ENCODE results near the gene KCNIP4.

Gene KCNIP4

GRCh38 chr4:21177092-21177491 lies 771.5 kb downstream of the KCNIP4 start:
- no peaks in the 10 kb centered on the region for H3K4me1 Mint-ChIP-seq (ENCODE audit: low read depth)
- H3K4me3 Mint-ChIP-seq: no peak overlapping the region
- H3K36me3 Mint-ChIP-seq (ENCODE audit: low read depth): no peaks in the 10 kb centered on the region
- H3K27me3 Mint-ChIP-seq: no peaks in the 10 kb centered on the region
- H3K27ac Mint-ChIP-seq: no peak overlapping the region
- H3K9me3 Mint-ChIP-seq: peaks cover 6% of the 10 kb centered on the region

GRCh38 chr4:21167711-21168110 lies 780.9 kb downstream of the KCNIP4 start:
- no peak overlapping the region for H3K27ac Mint-ChIP-seq
- H3K9me3 Mint-ChIP-seq: no peaks in the 10 kb centered on the region
- no peak overlapping the region for H3K4me3 Mint-ChIP-seq
- H3K4me1 Mint-ChIP-seq (ENCODE audit: low read depth): no peaks in the 10 kb centered on the region
- no peaks in the 10 kb centered on the region for H3K27me3 Mint-ChIP-seq
- no peaks in the 10 kb centered on the region for H3K36me3 Mint-ChIP-seq (ENCODE audit: low read depth)

- no peak overlapping the region for H3K27ac Mint-ChIP-seq
- no peak overlapping the region for H3K4me3 Mint-ChIP-seq
- no peaks in the 10 kb centered on the region for H3K9me3 Mint-ChIP-seq
- no peaks in the 10 kb centered on the region for H3K36me3 Mint-ChIP-seq (ENCODE audit: low read depth)
- no peaks in the 10 kb centered on the region for H3K27me3 Mint-ChIP-seq
- H3K4me1 Mint-ChIP-seq (ENCODE audit: low read depth): no peaks in the 10 kb centered on the region
Measured at GRCh38 chr4:21155367-21155766, 793.2 kb downstream of the KCNIP4 start.

GRCh38 chr4:21139327-21139726 lies 809.2 kb downstream of the KCNIP4 start:
- no peaks in the 10 kb centered on the region for H3K4me1 Mint-ChIP-seq (ENCODE audit: low read depth)
- no peak overlapping the region for H3K4me3 Mint-ChIP-seq
- H3K27ac Mint-ChIP-seq: no peak overlapping the region
- no peaks in the 10 kb centered on the region for H3K36me3 Mint-ChIP-seq (ENCODE audit: low read depth)
- no peaks in the 10 kb centered on the region for H3K27me3 Mint-ChIP-seq
- H3K9me3 Mint-ChIP-seq: peaks cover 3% of the 10 kb centered on the region

- Mint-ChIP-seq H3K27ac (no peak overlapping the region), H3K27me3 (no peaks in the 10 kb centered on the region), H3K4me3 (no peak overlapping the region)
Measured at GRCh38 chr4:21136051-21136630, 812.4 kb downstream of the KCNIP4 start.

GRCh38 chr4:21134994-21135393 lies 813.6 kb downstream of the KCNIP4 start:
- peaks cover 3% of the 10 kb centered on the region for H3K9me3 Mint-ChIP-seq
- H3K27ac Mint-ChIP-seq: no peak overlapping the region
- no peaks in the 10 kb centered on the region for H3K36me3 Mint-ChIP-seq (ENCODE audit: low read depth)
- no peak overlapping the region for H3K4me3 Mint-ChIP-seq
- no peaks in the 10 kb centered on the region for H3K27me3 Mint-ChIP-seq
- H3K4me1 Mint-ChIP-seq (ENCODE audit: low read depth): no peaks in the 10 kb centered on the region

More at GRCh38 chr4:21136051-21136630, 812.4 kb downstream of the KCNIP4 start:
- no peaks in the 10 kb centered on the region for H3K36me3 Mint-ChIP-seq (ENCODE audit: low read depth)
- H3K4me1 Mint-ChIP-seq (ENCODE audit: low read depth): no peaks in the 10 kb centered on the region
- peaks cover 3% of the 10 kb centered on the region for H3K9me3 Mint-ChIP-seq

GRCh38 chr4:21130606-21131005 lies 818.0 kb downstream of the KCNIP4 start:
- Mint-ChIP-seq H3K27me3 (no peaks in the 10 kb centered on the region), H3K4me3 (no peak overlapping the region), H3K9me3 (peaks cover 3% of the 10 kb centered on the region), H3K4me1 (ENCODE audit: low read depth) (no peaks in the 10 kb centered on the region), H3K27ac (no peak overlapping the region), H3K36me3 (ENCODE audit: low read depth) (no peaks in the 10 kb centered on the region)

- Mint-ChIP-seq H3K27ac (no peak overlapping the region), H3K27me3 (no peaks in the 10 kb centered on the region), H3K9me3 (peaks cover 4% of the 10 kb centered on the region), H3K4me3 (no peak overlapping the region), H3K36me3 (ENCODE audit: low read depth) (no peaks in the 10 kb centered on the region), H3K4me1 (ENCODE audit: low read depth) (no peaks in the 10 kb centered on the region)
Measured at GRCh38 chr4:21126014-21126512, 822.5 kb downstream of the KCNIP4 start.

- H3K36me3 Mint-ChIP-seq (ENCODE audit: low read depth): no peaks in the 10 kb centered on the region
- peaks cover 6% of the 10 kb centered on the region for H3K9me3 Mint-ChIP-seq
- H3K27me3 Mint-ChIP-seq: no peaks in the 10 kb centered on the region
- H3K4me3 Mint-ChIP-seq: no peak overlapping the region
- H3K4me1 Mint-ChIP-seq (ENCODE audit: low read depth): no peaks in the 10 kb centered on the region
- no peak overlapping the region for H3K27ac Mint-ChIP-seq
Measured at GRCh38 chr4:21118301-21118700, 830.3 kb downstream of the KCNIP4 start.

- H3K4me3 Mint-ChIP-seq: no peak overlapping the region
- no peaks in the 10 kb centered on the region for H3K4me1 Mint-ChIP-seq (ENCODE audit: low read depth)
- no peak overlapping the region for H3K27ac Mint-ChIP-seq
- H3K9me3 Mint-ChIP-seq: peaks cover 6% of the 10 kb centered on the region
- no peaks in the 10 kb centered on the region for H3K36me3 Mint-ChIP-seq (ENCODE audit: low read depth)
- no peaks in the 10 kb centered on the region for H3K27me3 Mint-ChIP-seq
Measured at GRCh38 chr4:21117541-21118180, 830.9 kb downstream of the KCNIP4 start.

- peaks cover 14% of the 10 kb centered on the region for H3K9me3 Mint-ChIP-seq
- H3K27me3 Mint-ChIP-seq: no peaks in the 10 kb centered on the region
- no peaks in the 10 kb centered on the region for H3K36me3 Mint-ChIP-seq (ENCODE audit: low read depth)
- H3K4me3 Mint-ChIP-seq: no peak overlapping the region
- H3K4me1 Mint-ChIP-seq (ENCODE audit: low read depth): no peaks in the 10 kb centered on the region
- no peak overlapping the region for H3K27ac Mint-ChIP-seq
Measured at GRCh38 chr4:21113496-21114223, 834.9 kb downstream of the KCNIP4 start.

GRCh38 chr4:21102667-21103066 lies 845.9 kb downstream of the KCNIP4 start:
- Mint-ChIP-seq H3K9me3 (peaks cover 15% of the 10 kb centered on the region), H3K27ac (no peak overlapping the region), H3K36me3 (ENCODE audit: low read depth) (no peaks in the 10 kb centered on the region), H3K27me3 (no peaks in the 10 kb centered on the region), H3K4me1 (ENCODE audit: low read depth) (peaks cover 4% of the 10 kb centered on the region), H3K4me3 (no peak overlapping the region)

GRCh38 chr4:21097865-21098264 lies 850.7 kb downstream of the KCNIP4 start:
- Mint-ChIP-seq H3K4me1 (ENCODE audit: low read depth) (peaks cover 3% of the 10 kb centered on the region), H3K36me3 (ENCODE audit: low read depth) (no peaks in the 10 kb centered on the region), H3K4me3 (no peak overlapping the region), H3K27ac (no peak overlapping the region), H3K9me3 (peaks cover 17% of the 10 kb centered on the region), H3K27me3 (no peaks in the 10 kb centered on the region)

GRCh38 chr4:21097026-21097425 lies 851.5 kb downstream of the KCNIP4 start:
- no peak overlapping the region for H3K4me3 Mint-ChIP-seq
- H3K27me3 Mint-ChIP-seq: no peaks in the 10 kb centered on the region

GRCh38 chr4:21092531-21092930 lies 856.0 kb downstream of the KCNIP4 start:
- H3K4me3 Mint-ChIP-seq: no peak overlapping the region
- no peak overlapping the region for H3K27ac Mint-ChIP-seq
- peaks cover 21% of the 10 kb centered on the region for H3K9me3 Mint-ChIP-seq
- H3K27me3 Mint-ChIP-seq: no peaks in the 10 kb centered on the region
- H3K4me1 Mint-ChIP-seq (ENCODE audit: low read depth): no peaks in the 10 kb centered on the region
- no peaks in the 10 kb centered on the region for H3K36me3 Mint-ChIP-seq (ENCODE audit: low read depth)

More at GRCh38 chr4:21097026-21097425, 851.5 kb downstream of the KCNIP4 start:
- H3K36me3 Mint-ChIP-seq (ENCODE audit: low read depth): no peaks in the 10 kb centered on the region
- H3K4me1 Mint-ChIP-seq (ENCODE audit: low read depth): no peaks in the 10 kb centered on the region
- H3K9me3 Mint-ChIP-seq: peaks cover 17% of the 10 kb centered on the region
- no peak overlapping the region for H3K27ac Mint-ChIP-seq
